Activated CD8-positive, alpha-beta memory T cell treated with anti-CD3 and anti-CD28 coated beads for 48 hours (primary cell): Measurements from ENCODE around the gene MARCHF3.
"Not testable (repeated sequence)": the region's sequence is repeated elsewhere in the genome, so short reads cannot be mapped to it uniquely, and the experiment has no call there.

ENCODE experiments used
- DNase-seq, 3 experiments: peaks; one replicate each; pipeline ENCODE4 v3.0.0-alpha.2; 2020; ENCODE audit warnings: low read depth in 2 of 3, low spot score in 2 of 3

The MARCHF3 gene

GRCh38 chr5:126921241-126922091 is 108.9 kb downstream of the MARCHF3 start:
- DNase-seq, result no peak

DNA sequence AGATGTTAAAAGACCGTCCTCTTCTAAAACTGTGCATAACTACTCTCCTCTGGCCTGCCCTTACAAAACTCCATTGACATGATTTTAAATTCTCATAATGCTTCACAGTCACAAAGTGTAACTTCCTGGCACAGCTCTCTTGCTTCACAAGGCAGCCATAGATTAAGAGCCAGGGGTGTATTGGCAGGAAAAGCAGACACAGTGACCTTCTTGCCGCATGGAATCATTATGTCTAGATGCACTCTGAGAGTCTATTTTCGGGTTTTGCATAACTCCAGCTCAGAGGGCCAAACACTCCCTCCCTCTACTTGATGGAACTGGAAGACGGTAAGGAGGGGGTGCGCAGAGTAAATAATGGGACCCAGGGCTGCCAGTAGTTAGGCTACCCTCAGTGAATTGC is 110.1 kb downstream of the MARCHF3 start:
- no peak for DNase-seq

- DNase-seq, result no peak
These were observed 110.8 kb downstream of the MARCHF3 start for GRCh38 chr5:126919566-126919965.

DNA sequence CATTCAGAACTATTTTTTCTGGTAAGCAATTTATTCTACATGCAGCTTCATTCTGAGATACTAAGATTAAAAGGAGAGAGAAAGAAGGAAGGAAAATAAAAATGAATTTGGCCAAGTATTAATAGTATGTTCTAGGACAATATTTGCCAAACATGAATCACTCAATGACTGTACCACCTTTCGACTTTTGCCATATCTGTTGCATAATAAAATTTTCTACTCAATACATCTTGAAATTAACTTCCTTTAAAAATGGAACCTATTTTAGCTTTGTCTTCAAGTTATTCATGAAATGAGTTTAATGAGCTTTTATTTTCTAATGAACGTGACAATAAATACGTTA is 111.8 kb downstream of the MARCHF3 start:
- no peak for DNase-seq

GRCh38 chr5:126917918-126918614 is 112.3 kb downstream of the MARCHF3 start:
- no peak for DNase-seq

DNA sequence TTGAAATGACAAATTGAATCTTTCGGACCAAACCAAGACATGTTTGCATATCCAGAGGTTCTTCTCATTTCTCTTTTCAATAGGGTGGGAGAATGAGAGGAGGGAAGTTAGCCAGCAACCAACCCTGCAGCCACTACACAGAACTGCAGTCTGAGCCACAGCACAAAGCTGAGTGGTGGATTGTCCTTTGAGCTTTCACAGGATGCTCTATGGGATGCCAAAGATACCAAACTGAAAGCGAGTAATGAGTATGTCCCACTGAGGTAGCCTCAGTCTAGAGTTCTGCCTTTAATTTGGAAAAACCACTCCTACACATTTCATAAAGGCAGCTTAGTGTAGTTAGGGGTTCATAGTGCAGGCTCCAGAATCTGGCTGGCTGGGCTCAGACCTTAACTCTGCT is 114.9 kb downstream of the MARCHF3 start:
- no peak for DNase-seq

- no peak for DNase-seq
These were observed 115.4 kb downstream of the MARCHF3 start for GRCh38 chr5:126914801-126915436.

- no peak for DNase-seq
These were observed 117.7 kb downstream of the MARCHF3 start for GRCh38 chr5:126912616-126913200.

GRCh38 chr5:126911986-126912385 is 118.4 kb downstream of the MARCHF3 start:
- no peak for DNase-seq

GRCh38 chr5:126909856-126910255 is 120.5 kb downstream of the MARCHF3 start:
- DNase-seq, result no peak

DNA sequence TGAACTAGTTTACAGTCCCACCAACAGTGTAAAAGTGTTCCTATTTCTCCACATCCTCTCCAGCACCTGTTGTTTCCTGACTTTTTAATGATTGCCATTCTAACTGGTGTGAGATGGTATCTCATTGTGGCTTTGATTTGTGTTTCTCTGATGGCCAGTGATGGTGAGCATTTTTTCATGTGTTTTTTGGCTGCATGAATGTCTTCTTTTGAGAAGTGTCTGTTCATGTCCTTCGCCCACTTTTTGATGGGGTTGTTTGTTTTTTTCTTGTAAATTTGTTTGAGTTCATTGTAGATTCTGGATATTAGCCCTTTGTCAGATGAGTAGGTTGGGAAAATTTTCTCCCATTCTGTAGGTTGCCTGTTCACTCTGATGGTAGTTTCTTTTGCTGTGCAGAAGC is 126.0 kb downstream of the MARCHF3 start:
- not testable (repeated sequence) for DNase-seq

DNA sequence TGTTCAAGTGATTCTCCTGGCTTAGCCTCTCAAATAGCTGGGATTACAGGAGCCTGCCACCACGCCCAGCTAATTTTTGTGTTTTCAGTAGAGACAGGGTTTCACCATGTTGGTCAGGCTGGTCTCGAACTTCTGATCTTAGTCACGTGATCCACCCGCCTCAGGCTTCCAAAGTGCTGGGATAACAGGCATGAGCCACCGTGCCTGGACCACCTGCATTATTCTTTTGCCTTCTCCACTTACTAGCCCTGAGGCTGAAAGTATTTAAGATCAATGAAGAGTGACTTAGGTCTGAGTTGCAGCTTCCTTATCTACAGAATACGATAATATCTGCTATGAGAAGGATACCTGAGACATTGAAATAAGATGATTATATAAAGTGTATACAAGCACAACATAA is 129.6 kb downstream of the MARCHF3 start:
- DNase-seq, result no peak

DNA sequence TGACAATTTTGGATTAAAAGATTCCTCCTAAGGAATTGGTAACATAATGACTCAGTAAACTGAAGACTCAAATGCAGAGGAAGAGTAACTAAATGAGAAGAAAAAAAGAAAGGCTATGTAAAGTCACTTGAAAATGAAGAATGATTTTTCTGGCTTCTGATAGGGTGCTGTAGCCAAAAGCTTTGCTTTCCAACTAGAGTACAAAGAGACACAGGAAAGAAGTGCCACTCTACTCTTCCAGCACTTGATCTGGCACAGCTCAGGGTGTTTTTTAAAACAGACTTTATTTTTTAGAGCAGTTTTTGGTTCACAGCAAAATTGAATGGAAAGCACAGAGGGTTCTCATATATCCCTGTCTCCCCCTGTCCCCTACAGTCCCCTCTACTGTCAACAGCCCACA is 130.9 kb downstream of the MARCHF3 start:
- DNase-seq, result no peak

DNA sequence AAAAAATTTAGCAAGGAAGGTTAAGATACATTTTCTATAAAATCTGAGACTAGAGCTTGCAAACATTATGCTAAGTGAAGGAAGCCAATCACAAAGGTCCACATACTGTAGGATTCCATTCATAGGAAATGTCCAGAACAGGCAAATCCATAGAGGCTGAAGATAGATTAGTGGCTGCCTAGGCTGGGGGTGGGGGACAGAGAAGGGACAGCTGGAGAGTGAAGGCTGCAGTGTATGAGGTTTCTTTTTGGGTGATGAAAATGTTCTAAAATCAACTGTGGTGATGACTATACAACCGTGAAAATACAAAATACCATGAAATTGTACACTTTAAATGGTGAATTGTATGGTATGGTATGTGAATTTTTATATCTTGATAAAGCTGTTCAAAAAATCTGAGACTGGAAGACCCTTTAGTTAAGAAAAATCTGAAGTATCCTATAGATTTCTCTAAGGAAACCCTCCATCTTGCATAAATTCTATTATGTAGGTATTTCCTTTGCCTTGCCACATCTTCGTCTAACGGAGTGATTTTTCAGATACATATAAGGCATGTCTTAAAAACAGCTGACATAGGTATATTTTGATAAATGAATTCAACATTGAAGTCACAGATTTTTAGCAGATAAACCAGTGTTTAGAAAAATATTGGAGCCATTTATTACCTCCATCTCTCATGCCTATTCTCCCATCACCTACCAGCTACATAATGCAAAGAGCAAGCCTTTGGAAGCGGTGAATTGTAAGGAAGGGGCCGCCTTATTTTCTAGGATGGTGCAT is 132.3 kb downstream of the MARCHF3 start:
- DNase-seq, result no peak

GRCh38 chr5:126896170-126896702 is 134.1 kb downstream of the MARCHF3 start:
- DNase-seq, result no peak

GRCh38 chr5:126895712-126896111 is 134.6 kb downstream of the MARCHF3 start:
- DNase-seq, result not testable (repeated sequence)

GRCh38 chr5:126890414-126890813 is 139.9 kb downstream of the MARCHF3 start:
- not testable (repeated sequence) for DNase-seq

DNA sequence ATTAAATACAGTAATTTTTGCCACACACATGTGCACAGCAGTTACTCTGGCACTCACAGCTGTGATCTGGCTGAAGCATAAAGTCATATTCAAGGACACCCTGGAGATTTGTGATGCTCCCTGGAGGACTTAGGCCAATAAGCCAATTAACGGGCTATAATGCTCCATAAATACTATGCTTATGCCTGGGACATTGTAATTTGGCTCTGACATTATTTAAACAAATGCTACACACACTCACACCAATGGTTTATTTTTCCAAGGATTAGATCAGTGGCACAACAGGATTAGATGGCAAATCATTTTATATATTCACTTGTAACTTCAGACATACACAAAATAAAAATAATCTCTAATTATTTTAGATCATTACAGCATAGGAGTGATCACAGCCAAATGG is 142.2 kb downstream of the MARCHF3 start:
- DNase-seq, result no peak

GRCh38 chr5:126884269-126884819 is 146.0 kb downstream of the MARCHF3 start:
- no peak for DNase-seq

DNA sequence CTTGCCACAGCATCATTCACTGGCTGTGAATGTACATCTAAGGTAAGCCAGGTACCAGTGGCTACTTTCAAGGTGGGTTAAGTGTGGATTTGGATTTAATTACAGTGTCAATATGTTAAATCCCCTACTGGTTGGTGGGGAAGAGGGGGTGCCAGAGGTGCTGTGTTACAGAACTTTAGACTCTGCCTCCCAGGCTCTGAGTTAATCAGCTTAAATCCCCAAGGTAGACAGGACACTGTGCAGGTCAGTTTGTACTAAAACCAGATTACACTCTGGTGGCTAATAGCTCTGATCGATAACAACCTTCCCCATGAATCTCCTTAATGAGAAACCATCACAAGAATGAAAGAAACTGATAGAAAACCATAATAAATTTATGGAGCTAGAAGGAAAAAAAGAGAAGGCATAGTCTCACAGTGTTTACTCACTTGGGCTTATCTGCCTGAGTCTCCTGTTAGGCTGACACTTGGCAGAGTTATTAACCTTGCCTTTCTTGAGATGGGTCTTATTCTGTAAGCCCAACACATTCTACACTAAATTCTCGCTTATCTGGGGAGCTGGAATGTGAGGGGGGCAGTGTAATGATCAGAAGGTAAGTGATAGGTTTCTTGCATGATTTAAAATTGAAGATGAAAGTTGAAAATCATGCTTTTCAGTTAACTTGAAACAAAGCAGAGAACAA is 146.7 kb downstream of the MARCHF3 start:
- no peak for DNase-seq
